GM12864 (cell line): ENCODE measurements around the gene PPM1G.
"Not testable (repeated sequence)": the region's sequence is repeated elsewhere in the genome, so short reads cannot be mapped to it uniquely, and the experiment has no call there.

Source experiments
- DNase-seq: peaks from one replicate; pipeline ENCODE4 v3.0.0-alpha.2; 2011; ENCODE audit warnings: low read depth
- H3K4me3 ChIP-seq: 2 replicates; pipeline ENCODE4 v1.5.1; 2011; ENCODE audit warnings: mild to moderate bottlenecking, low read depth, low read length, control low read depth
- CTCF ChIP-seq: IDR thresholded peaks from 2 replicates; pipeline ENCODE4 v1.5.1; 2011; ENCODE audit warnings: low read depth, mild to moderate bottlenecking, moderate library complexity, low read length, control low read depth, inconsistent platforms; ENCODE audit errors: missing control alignments

PPM1G gene

GRCh38 chr2:27362678-27363420 lies 46.5 kb downstream of the PPM1G start:
- H3K4me3 ChIP-seq, result no peak overlapping the region
- TF ChIP-seq CTCF, result no peak
- DNase-seq, result no peak

GRCh38 chr2:27356382-27357181 lies 52.8 kb downstream of the PPM1G start, which contains the start of gene GTF3C2:
GTF3C2 (minus strand) TSS chr2:27356764; CDS start chr2:27343554, 13,210 bp downstream.
- DNase-seq, result peak; percentile 95
- TF ChIP-seq CTCF, result no peak
- peak within 1 kb of the TSS; percentile 97 for H3K4me3 ChIP-seq

GRCh38 chr2:27356056-27356381 lies 53.4 kb downstream of the PPM1G start:
- DNase-seq, result peak; percentile 36
- TF ChIP-seq CTCF, result no peak
- H3K4me3 ChIP-seq, result peak overlapping the region; percentile 97

GRCh38 chr2:27354597-27354927 lies 54.8 kb downstream of the PPM1G start:
- no peak for TF ChIP-seq CTCF
- no peak overlapping the region for H3K4me3 ChIP-seq
- no peak for DNase-seq

GRCh38 chr2:27353762-27354596 lies 55.4 kb downstream of the PPM1G start:
- no peak overlapping the region for H3K4me3 ChIP-seq
- TF ChIP-seq CTCF, result no peak
- DNase-seq, result no peak

- not testable (repeated sequence) for H3K4me3 ChIP-seq, DNase-seq
Observed at GRCh38 chr2:27353386-27353761, 56.0 kb downstream of the PPM1G start.
